Activated T-helper 2 cell treated with anti-CD3 and anti-CD28 coated beads, Interferon-gamma antibody, Interleukin-2, Interleukin-4, amounts not matched to agents 10 μg/mL and 5 μg/mL and 100 μg/mL, durations not matched to agents 14 hours and 24 hours and 36 hours (primary cell): ENCODE results near the gene BARX2. TPM values are rescaled to one million over a fixed set of nuclear protein-coding genes. Genes with fewer than 3 reads are reported as not detected.

Experiments
- DNase-seq: peaks from one replicate; pipeline ENCODE4 v3.0.0; 2021; ENCODE audit warnings: low spot score
- H3K27ac Mint-ChIP-seq: one replicate; pipeline ENCODE4 v1.8.0; 2021; ENCODE audit warnings: mixed read lengths
- H3K27me3 Mint-ChIP-seq: one replicate; pipeline ENCODE4 v1.8.0; 2021; ENCODE audit warnings: low read depth, mixed read lengths
- H3K36me3 Mint-ChIP-seq: one replicate; pipeline ENCODE4 v1.8.0; 2021; ENCODE audit warnings: low read depth, mixed read lengths
- H3K4me1 Mint-ChIP-seq: one replicate; pipeline ENCODE4 v1.8.0; 2021; ENCODE audit warnings: low read depth, mixed read lengths
- H3K4me3 Mint-ChIP-seq: one replicate; pipeline ENCODE4 v1.8.0; 2021; ENCODE audit warnings: low read depth, mild to moderate bottlenecking, moderate library complexity, mixed read lengths
- H3K9me3 Mint-ChIP-seq: one replicate; pipeline ENCODE4 v1.8.0; 2021; ENCODE audit warnings: mixed read lengths
- intact Hi-C: fragments of 100-400 bp; cut with micrococcal nuclease; formaldehyde crosslinking; loops from one replicate; pipeline ENCODE4 v1.15.1; 2023
- total RNA-seq: library from RNA; stranded (reverse); gene quantifications from 2 replicates; pipeline ENCODE4 v1.2.3, GENCODE V29; 2022

The BARX2 gene
- total RNA-seq, 1 donor from 2014 or later, result 4.7 TPM

GRCh38 chr11:129377739-129378138 is 2.1 kb downstream of the BARX2 start:
- no peak for DNase-seq
- Mint-ChIP-seq H3K9me3 (no peaks in the 10 kb centered on the region), H3K27me3 (peaks cover 71% of the 10 kb centered on the region), H3K27ac (no peak overlapping the region), H3K4me3 (no peak overlapping the region), H3K36me3 (no peaks in the 10 kb centered on the region), H3K4me1 (peaks cover 18% of the 10 kb centered on the region)
- intact Hi-C loops, result loop anchor here (2.0 to 5.0 kb wide), 3 partner anchors 260 to 373 kb away; no protein-coding TSS in a partner anchor

- Mint-ChIP-seq H3K4me3 (no peak overlapping the region), H3K27ac (no peak overlapping the region), H3K36me3 (no peaks in the 10 kb centered on the region), H3K4me1 (peaks cover 7% of the 10 kb centered on the region), H3K9me3 (no peaks in the 10 kb centered on the region), H3K27me3 (peaks cover 58% of the 10 kb centered on the region)
- intact Hi-C loops, result no loop called here
- no peak for DNase-seq
Observed at GRCh38 chr11:129380413-129380812, 4.8 kb downstream of the BARX2 start.

- H3K36me3 Mint-ChIP-seq, result no peaks in the 10 kb centered on the region
- no peak overlapping the region for H3K4me3 Mint-ChIP-seq
- H3K27ac Mint-ChIP-seq, result no peak overlapping the region
- no peaks in the 10 kb centered on the region for H3K4me1 Mint-ChIP-seq
- intact Hi-C loops, result no loop called here
- DNase-seq, result no peak
- peaks cover 55% of the 10 kb centered on the region for H3K27me3 Mint-ChIP-seq
- H3K9me3 Mint-ChIP-seq, result no peaks in the 10 kb centered on the region
Observed at GRCh38 chr11:129382583-129382982, 6.9 kb downstream of the BARX2 start.

DNA sequence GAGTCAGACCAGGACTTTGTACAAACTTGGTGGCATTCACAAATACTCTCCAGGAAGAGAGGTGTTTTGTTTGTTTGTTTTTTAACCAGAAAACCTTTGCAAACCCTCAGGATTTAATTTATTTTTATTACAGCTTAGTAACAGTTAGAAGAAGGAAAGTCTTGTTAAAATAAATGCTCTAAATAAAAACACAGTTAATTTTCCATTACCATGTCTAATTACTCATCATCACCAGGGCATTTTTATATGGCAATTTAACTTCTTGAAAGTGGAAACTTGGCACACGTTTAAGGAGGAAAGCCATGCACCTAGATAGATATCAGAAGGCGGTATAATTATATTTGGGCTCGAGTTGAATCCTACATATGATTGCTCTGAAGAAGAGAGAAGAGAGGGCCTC is 7.4 kb downstream of the BARX2 start:
- Mint-ChIP-seq H3K9me3 (no peaks in the 10 kb centered on the region), H3K27ac (no peak overlapping the region), H3K4me3 (no peak overlapping the region), H3K4me1 (no peaks in the 10 kb centered on the region), H3K27me3 (peaks cover 52% of the 10 kb centered on the region), H3K36me3 (no peaks in the 10 kb centered on the region)
- intact Hi-C loops, result no loop called here
- DNase-seq, result no peak

DNA sequence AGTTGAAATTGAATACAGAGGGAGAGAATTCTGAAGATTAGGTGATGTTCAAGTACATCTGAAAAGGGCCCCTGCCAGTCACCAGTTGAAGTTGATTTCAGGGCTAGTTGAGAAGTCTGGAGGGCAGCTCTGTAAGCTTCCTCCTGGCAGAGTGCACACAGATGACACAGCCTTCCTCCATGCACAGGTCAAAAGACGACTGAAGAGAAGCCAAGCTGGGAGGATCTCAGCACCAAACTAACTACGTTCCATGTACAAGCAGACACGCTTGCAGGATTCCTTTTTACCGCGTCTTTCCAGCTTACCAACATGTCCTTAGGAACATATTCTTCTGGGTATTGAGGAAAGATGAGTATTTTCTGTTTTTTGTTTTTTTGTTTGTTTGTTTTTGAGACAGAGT is 7.9 kb downstream of the BARX2 start:
- H3K36me3 Mint-ChIP-seq, result no peaks in the 10 kb centered on the region

DNA sequence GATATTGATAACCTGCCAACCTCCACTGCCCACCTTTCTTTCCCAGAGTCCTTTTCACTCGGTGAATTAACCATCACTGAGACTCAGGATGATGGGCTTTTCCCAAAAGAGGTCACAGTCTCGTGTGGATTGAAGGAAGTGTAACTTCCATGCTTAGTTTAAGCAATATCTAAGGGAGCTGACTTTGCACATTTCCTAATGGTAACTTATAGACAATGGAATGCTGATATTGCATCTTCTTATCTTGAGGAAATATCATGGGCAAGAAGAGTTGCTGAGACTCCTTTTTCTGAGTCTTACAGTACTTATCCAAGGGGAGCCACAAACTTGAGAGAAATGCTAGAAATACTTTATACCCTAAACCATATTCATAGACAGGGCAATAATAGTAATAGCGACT is 8.8 kb downstream of the BARX2 start:
- peaks cover 41% of the 10 kb centered on the region for H3K27me3 Mint-ChIP-seq

More for the DNA sequence above, 7.9 kb downstream of the BARX2 start:
- Mint-ChIP-seq H3K4me1 (no peaks in the 10 kb centered on the region), H3K27me3 (peaks cover 48% of the 10 kb centered on the region), H3K9me3 (no peaks in the 10 kb centered on the region), H3K27ac (no peak overlapping the region), H3K4me3 (no peak overlapping the region)
- intact Hi-C loops, result no loop called here
- no peak for DNase-seq

GRCh38 chr11:129385801-129386200 is 10.2 kb downstream of the BARX2 start:
- Mint-ChIP-seq H3K4me3 (no peak overlapping the region), H3K9me3 (no peaks in the 10 kb centered on the region), H3K36me3 (no peaks in the 10 kb centered on the region), H3K27ac (no peak overlapping the region), H3K4me1 (no peaks in the 10 kb centered on the region), H3K27me3 (peaks cover 36% of the 10 kb centered on the region)
- intact Hi-C loops, result no loop called here
- no peak for DNase-seq

More for the DNA sequence above, 8.8 kb downstream of the BARX2 start:
- no peak for DNase-seq
- intact Hi-C loops, result no loop called here
- no peaks in the 10 kb centered on the region for H3K4me1 Mint-ChIP-seq
- H3K36me3 Mint-ChIP-seq, result no peaks in the 10 kb centered on the region
- H3K4me3 Mint-ChIP-seq, result no peak overlapping the region
- no peaks in the 10 kb centered on the region for H3K9me3 Mint-ChIP-seq
- H3K27ac Mint-ChIP-seq, result no peak overlapping the region

DNA sequence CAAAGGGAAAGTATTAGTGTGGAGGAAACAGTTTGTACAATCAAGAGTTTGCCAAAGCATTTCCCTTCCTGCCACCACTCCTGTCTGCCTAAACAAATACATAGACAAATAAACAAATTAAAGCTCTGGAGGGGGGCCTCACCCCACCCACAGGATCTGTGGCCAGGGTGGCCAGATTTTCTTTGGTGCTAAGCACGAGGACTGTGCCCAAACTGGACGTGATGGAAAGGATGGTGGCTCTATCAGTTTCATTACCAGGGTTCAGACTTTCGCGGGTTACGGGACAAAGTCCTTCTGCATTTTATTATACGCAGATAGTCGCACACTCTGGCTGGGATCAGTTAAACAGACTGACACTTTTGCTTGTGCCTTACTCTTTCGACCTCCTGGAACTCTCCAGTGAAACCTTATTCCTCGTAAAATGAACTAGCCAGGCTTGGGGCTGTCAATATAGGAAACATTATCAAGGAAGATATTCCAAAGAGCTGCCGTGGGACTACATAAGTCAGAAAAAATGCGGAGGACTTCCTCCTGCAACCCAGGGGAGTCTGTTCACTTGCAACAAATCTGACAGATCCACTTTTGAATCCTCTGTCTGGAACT is 11.2 kb downstream of the BARX2 start:
- no peaks in the 10 kb centered on the region for H3K36me3 Mint-ChIP-seq
- no peaks in the 10 kb centered on the region for H3K4me1 Mint-ChIP-seq
- intact Hi-C loops, result no loop called here
- H3K4me3 Mint-ChIP-seq, result no peak overlapping the region
- peaks cover 30% of the 10 kb centered on the region for H3K27me3 Mint-ChIP-seq
- no peaks in the 10 kb centered on the region for H3K9me3 Mint-ChIP-seq
- H3K27ac Mint-ChIP-seq, result no peak overlapping the region
- DNase-seq, result no peak

- Mint-ChIP-seq H3K27ac (no peak overlapping the region), H3K4me3 (no peak overlapping the region), H3K9me3 (no peaks in the 10 kb centered on the region), H3K4me1 (no peaks in the 10 kb centered on the region), H3K36me3 (no peaks in the 10 kb centered on the region), H3K27me3 (peaks cover 33% of the 10 kb centered on the region)
- intact Hi-C loops, result no loop called here
- no peak for DNase-seq
Observed at GRCh38 chr11:129387434-129387833, 11.8 kb downstream of the BARX2 start.

DNA sequence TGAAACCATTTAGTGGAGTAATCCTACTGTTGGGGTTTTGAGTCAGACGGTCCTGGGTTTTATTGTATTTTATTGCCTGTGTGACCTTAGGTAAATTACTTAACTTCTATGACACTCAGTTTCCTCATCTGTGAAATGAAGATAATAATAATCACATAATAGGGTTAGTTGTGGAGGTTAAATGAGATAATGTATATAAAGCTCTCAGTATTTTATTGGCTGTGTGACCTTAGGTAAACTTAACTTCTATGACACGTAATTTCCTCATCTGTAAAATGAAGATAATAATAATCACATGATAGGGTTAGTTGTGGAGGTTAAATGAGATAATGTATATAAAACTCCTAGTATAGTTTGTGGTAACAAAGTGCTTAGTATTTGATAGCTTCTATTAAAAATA is 13.2 kb downstream of the BARX2 start:
- Mint-ChIP-seq H3K36me3 (no peaks in the 10 kb centered on the region), H3K4me3 (no peak overlapping the region), H3K27me3 (peaks cover 29% of the 10 kb centered on the region), H3K9me3 (no peaks in the 10 kb centered on the region), H3K27ac (no peak overlapping the region), H3K4me1 (no peaks in the 10 kb centered on the region)
- DNase-seq, result no peak
- intact Hi-C loops, result no loop called here

GRCh38 chr11:129390303-129390821 is 14.7 kb downstream of the BARX2 start:
- H3K4me1 Mint-ChIP-seq, result no peaks in the 10 kb centered on the region
- H3K27ac Mint-ChIP-seq, result no peak overlapping the region
- H3K4me3 Mint-ChIP-seq, result no peak overlapping the region
- no peak for DNase-seq
- no peaks in the 10 kb centered on the region for H3K36me3 Mint-ChIP-seq
- peaks cover 28% of the 10 kb centered on the region for H3K27me3 Mint-ChIP-seq
- intact Hi-C loops, result no loop called here
- H3K9me3 Mint-ChIP-seq, result no peaks in the 10 kb centered on the region

GRCh38 chr11:129391360-129391759 is 15.7 kb downstream of the BARX2 start:
- H3K4me3 Mint-ChIP-seq, result no peak overlapping the region
- DNase-seq, result no peak
- H3K27me3 Mint-ChIP-seq, result peaks cover 26% of the 10 kb centered on the region
- no peak overlapping the region for H3K27ac Mint-ChIP-seq
- H3K36me3 Mint-ChIP-seq, result no peaks in the 10 kb centered on the region
- no peaks in the 10 kb centered on the region for H3K9me3 Mint-ChIP-seq
- H3K4me1 Mint-ChIP-seq, result no peaks in the 10 kb centered on the region
- intact Hi-C loops, result no loop called here

DNA sequence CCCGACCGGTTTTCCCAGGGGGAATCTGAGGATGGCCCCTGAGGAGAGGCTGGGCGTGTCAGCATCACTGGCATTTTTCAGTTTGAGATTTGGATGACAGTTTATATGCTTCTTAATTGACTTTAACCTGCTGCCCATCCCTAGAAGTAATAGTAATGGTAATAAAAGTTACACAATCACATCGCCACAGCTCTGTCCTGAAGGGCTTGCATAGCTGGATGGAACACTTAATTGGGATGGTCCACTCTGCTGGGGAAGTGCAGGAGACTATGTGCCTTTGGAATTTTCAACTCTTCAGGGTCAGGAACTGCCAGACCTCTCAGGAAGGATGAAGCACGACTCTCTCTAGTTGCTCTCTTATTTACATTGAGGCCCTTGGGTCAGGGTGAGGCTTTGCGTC is 16.2 kb downstream of the BARX2 start:
- H3K27me3 Mint-ChIP-seq, result peaks cover 25% of the 10 kb centered on the region
- H3K4me3 Mint-ChIP-seq, result no peak overlapping the region
- H3K9me3 Mint-ChIP-seq, result no peaks in the 10 kb centered on the region
- intact Hi-C loops, result no loop called here
- no peaks in the 10 kb centered on the region for H3K36me3 Mint-ChIP-seq
- H3K4me1 Mint-ChIP-seq, result no peaks in the 10 kb centered on the region
- no peak overlapping the region for H3K27ac Mint-ChIP-seq
- DNase-seq, result no peak

DNA sequence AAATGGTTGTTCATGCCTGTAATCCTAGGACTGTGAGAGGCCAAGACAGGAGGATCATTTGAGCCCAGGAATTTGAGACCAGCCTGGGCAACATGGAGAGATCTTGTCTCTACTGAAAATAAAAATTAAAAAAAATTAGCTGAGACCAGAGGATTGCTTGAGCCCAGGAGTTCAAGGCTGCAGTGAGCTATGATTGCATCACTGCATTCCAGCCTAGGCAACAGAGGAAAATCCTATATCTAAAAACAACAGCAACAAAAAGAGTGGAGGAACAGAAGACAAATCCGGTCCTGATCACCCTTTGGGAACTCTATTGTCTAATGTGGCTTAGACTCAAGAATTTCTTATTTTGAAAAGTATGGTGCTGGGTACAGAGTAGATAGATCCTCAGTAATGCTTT is 17.3 kb downstream of the BARX2 start:
- Mint-ChIP-seq H3K4me3 (no peak overlapping the region), H3K27me3 (peaks cover 17% of the 10 kb centered on the region), H3K27ac (no peak overlapping the region), H3K4me1 (no peaks in the 10 kb centered on the region), H3K9me3 (no peaks in the 10 kb centered on the region), H3K36me3 (no peaks in the 10 kb centered on the region)
- intact Hi-C loops, result no loop called here
- no peak for DNase-seq
